Smooth muscle cell (in vitro differentiated cells): ENCODE data around the gene CSH2. TPM values are rescaled to one million over a fixed set of nuclear protein-coding genes. Genes with fewer than 3 reads are reported as not detected.

Experiments used
- DNase-seq: peaks from one replicate; lab custom pipeline; 2025; ENCODE audit not compliant: unreplicated experiment; lab: John Stamatoyannopoulos, UW
- H2AFZ ChIP-seq: fragments of 200-600 bp; sonication (generic); 2 replicates; pipeline ENCODE4 v1.6.0; 2016; ENCODE audit warnings: antibody characterized with exemption, low read depth, mild to moderate bottlenecking
- H3F3A ChIP-seq: fragments of 200-600 bp; sonication (generic); 2 replicates; pipeline ENCODE4 v1.6.0; 2017; ENCODE audit warnings: antibody characterized with exemption, low read depth
- H3K27ac ChIP-seq: fragments of 200-600 bp; sonication (generic); 2 replicates; pipeline ENCODE4 v1.5.1; 2016; ENCODE audit warnings: low read depth, mild to moderate bottlenecking
- H3K27me3 ChIP-seq: fragments of 200-600 bp; sonication (generic); 2 replicates; pipeline ENCODE4 v1.6.1; 2016; ENCODE audit warnings: low read depth, mild to moderate bottlenecking
- H3K36me3 ChIP-seq: fragments of 200-600 bp; sonication (generic); 2 replicates; pipeline ENCODE4 v1.5.1; 2016; ENCODE audit warnings: low read depth
- H3K4me1 ChIP-seq: fragments of 200-600 bp; sonication (generic); 2 replicates; pipeline ENCODE4 v1.5.1; 2016; ENCODE audit warnings: low read depth
- H3K4me2 ChIP-seq: fragments of 200-600 bp; sonication (generic); 2 replicates; pipeline ENCODE4 v1.6.0; 2016; ENCODE audit warnings: mild to moderate bottlenecking
- H3K4me3 ChIP-seq: fragments of 200-600 bp; sonication (generic); 2 replicates; pipeline ENCODE4 v1.5.1; 2016; ENCODE audit warnings: mild to moderate bottlenecking
- H3K79me2 ChIP-seq: fragments of 200-600 bp; sonication (generic); 2 replicates; pipeline ENCODE4 v1.6.0; 2016; ENCODE audit warnings: low read depth, mild to moderate bottlenecking
- H3K9ac ChIP-seq: fragments of 200-600 bp; sonication (generic); 2 replicates; pipeline ENCODE4 v1.6.0; 2016; ENCODE audit warnings: low read depth
- H3K9me3 ChIP-seq: fragments of 200-600 bp; sonication (generic); replicated peaks from 2 replicates; pipeline ENCODE4 v1.5.1; 2016; ENCODE audit warnings: low read depth
- H4K20me1 ChIP-seq: fragments of 200-600 bp; sonication (generic); 2 replicates; pipeline ENCODE4 v1.6.0; 2016; ENCODE audit warnings: low read depth
- WGBS: methylation state at CpG from one replicate; pipeline ENCODE4 v1.1.7; 2016; ENCODE audit warnings: low lambda C conversion rate; 5-methylcytosine and 5-hydroxymethylcytosine counted together
- polyA plus RNA-seq: library from polyadenylated mRNA; unstranded; fragments of >200 nt; fragmentation: Nextera tagmentation; extraction: Ambion mirVana; gene quantifications from 2 replicates; pipeline ENCODE4 v1.2.1, GENCODE V29; 2016
- total RNA-seq: library from RNA; depleted of rRNA; stranded (reverse); fragments of >200 nt; gene quantifications from 2 replicates; pipeline ENCODE4 v1.2.3, GENCODE V29; 2014
- TF ChIP-seq, protein P1 (sequence below): fragments of 200-600 bp; sonication (generic); IDR thresholded peaks from 2 replicates; pipeline ENCODE4 v1.5.1; 2017; ENCODE audit warnings: borderline replicate concordance, mild to moderate bottlenecking, antibody characterized with exemption; ENCODE audit not compliant: insufficient read depth, poor library complexity, severe bottlenecking

CSH2 gene
- total and polyA plus RNA-seq, 2 experiments from 2014 or later: not detected

DNA sequence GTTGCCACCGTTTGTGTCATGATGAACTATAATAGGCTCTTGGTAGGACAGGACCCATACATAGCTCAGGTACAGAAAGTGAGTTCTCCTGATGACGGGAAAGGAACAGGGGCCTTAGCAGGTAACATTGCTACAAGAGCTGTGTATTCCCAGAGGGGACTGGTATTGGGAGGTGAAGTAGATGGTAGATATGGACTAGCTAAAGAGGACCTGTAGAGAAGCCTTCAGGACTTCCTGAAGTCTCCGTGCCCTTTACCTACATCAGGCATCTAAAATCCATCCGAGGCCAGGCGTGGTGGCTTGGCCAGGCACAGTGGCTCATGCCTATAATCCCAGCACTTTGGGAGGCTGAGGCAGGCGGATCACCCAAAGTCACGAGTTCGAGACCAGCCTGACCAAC, 18.3 kb downstream of the CSH2 start:
- Histone ChIP-seq H3K9ac (no peak overlapping the region), H4K20me1 (no peaks in the 10 kb centered on the region), H3K27ac (no peak overlapping the region), H3K79me2 (no peaks in the 10 kb centered on the region), H3K4me3 (no peak overlapping the region), H3K9me3 (no peaks in the 10 kb centered on the region), H2AFZ (no peak overlapping the region), H3F3A (no peaks in the 10 kb centered on the region), H3K36me3 (no peaks in the 10 kb centered on the region), H3K4me1 (no peaks in the 10 kb centered on the region), H3K4me2 (no peak overlapping the region), H3K27me3 (peaks cover 4% of the 10 kb centered on the region)
- WGBS: 85% methylated on average over 8 of the region's 8 CpGs
- TF ChIP-seq, protein P1, sequence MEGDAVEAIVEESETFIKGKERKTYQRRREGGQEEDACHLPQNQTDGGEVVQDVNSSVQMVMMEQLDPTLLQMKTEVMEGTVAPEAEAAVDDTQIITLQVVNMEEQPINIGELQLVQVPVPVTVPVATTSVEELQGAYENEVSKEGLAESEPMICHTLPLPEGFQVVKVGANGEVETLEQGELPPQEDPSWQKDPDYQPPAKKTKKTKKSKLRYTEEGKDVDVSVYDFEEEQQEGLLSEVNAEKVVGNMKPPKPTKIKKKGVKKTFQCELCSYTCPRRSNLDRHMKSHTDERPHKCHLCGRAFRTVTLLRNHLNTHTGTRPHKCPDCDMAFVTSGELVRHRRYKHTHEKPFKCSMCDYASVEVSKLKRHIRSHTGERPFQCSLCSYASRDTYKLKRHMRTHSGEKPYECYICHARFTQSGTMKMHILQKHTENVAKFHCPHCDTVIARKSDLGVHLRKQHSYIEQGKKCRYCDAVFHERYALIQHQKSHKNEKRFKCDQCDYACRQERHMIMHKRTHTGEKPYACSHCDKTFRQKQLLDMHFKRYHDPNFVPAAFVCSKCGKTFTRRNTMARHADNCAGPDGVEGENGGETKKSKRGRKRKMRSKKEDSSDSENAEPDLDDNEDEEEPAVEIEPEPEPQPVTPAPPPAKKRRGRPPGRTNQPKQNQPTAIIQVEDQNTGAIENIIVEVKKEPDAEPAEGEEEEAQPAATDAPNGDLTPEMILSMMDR: no peak
- no peak for DNase-seq

DNA sequence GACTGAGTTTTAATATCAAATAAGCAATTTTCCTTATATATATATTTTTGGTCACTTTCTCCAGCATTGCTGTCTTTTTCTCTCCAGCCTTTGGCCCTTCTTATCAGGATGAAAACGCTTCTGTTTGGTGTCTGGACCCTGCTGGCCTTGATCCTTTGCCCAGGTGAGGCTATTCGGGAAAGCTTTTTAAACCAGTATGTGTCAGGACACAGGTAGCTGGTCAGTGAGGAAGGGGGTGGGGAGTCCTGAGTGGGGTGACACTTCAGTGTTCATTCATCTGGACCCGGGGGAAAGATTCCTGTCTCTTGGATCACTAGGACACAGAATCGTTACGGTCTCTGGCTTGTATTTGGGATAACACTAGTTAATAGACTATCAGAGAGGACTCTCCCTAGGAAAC, 18.8 kb downstream of the CSH2 start:
- H3F3A ChIP-seq: no peaks in the 10 kb centered on the region
- H3K9me3 ChIP-seq: no peaks in the 10 kb centered on the region
- no peak for DNase-seq
- peaks cover 4% of the 10 kb centered on the region for H3K27me3 ChIP-seq
- H4K20me1 ChIP-seq: no peaks in the 10 kb centered on the region
- H3K4me3 ChIP-seq: no peak overlapping the region
- H3K4me1 ChIP-seq: no peaks in the 10 kb centered on the region
- no peak overlapping the region for H3K27ac ChIP-seq
- no peak overlapping the region for H2AFZ ChIP-seq
- 82% methylated on average over 5 of the region's 5 CpGs for WGBS
- TF ChIP-seq, protein P1: no peak
- no peak overlapping the region for H3K4me2 ChIP-seq
- H3K9ac ChIP-seq: no peak overlapping the region
- no peaks in the 10 kb centered on the region for H3K79me2 ChIP-seq
- H3K36me3 ChIP-seq: no peaks in the 10 kb centered on the region

- peaks cover 4% of the 10 kb centered on the region for H3K27me3 ChIP-seq
- WGBS: 97% methylated on average over 2 of the region's 2 CpGs
- no peak overlapping the region for H3K27ac ChIP-seq
- H3K4me3 ChIP-seq: no peak overlapping the region
- no peak overlapping the region for H2AFZ ChIP-seq
- H3K79me2 ChIP-seq: no peaks in the 10 kb centered on the region
- no peaks in the 10 kb centered on the region for H3K4me1 ChIP-seq
- H3K9ac ChIP-seq: no peak overlapping the region
- no peak for DNase-seq
- TF ChIP-seq, protein P1: no peak
- no peaks in the 10 kb centered on the region for H4K20me1 ChIP-seq
- H3K36me3 ChIP-seq: no peaks in the 10 kb centered on the region
- H3K9me3 ChIP-seq: no peaks in the 10 kb centered on the region
- no peak overlapping the region for H3K4me2 ChIP-seq
- H3F3A ChIP-seq: no peaks in the 10 kb centered on the region
These were observed 20.2 kb downstream of the CSH2 start for GRCh38 chr17:63853260-63853659.

- no peak overlapping the region for H2AFZ ChIP-seq
- TF ChIP-seq, protein P1: no peak
- no peaks in the 10 kb centered on the region for H3F3A ChIP-seq
- H3K9ac ChIP-seq: no peak overlapping the region
- DNase-seq: no peak
- peaks cover 4% of the 10 kb centered on the region for H3K27me3 ChIP-seq
- H3K36me3 ChIP-seq: no peaks in the 10 kb centered on the region
- H4K20me1 ChIP-seq: no peaks in the 10 kb centered on the region
- H3K9me3 ChIP-seq: no peaks in the 10 kb centered on the region
- H3K79me2 ChIP-seq: no peaks in the 10 kb centered on the region
- no peaks in the 10 kb centered on the region for H3K4me1 ChIP-seq
- H3K4me2 ChIP-seq: no peak overlapping the region
- no peak overlapping the region for H3K4me3 ChIP-seq
- WGBS: 97% methylated on average over 9 of the region's 9 CpGs
- H3K27ac ChIP-seq: no peak overlapping the region
These were observed 23.1 kb downstream of the CSH2 start for GRCh38 chr17:63850401-63850800.
